MM.1S (cell line): ENCODE results near the gene TP53.

ENCODE experiments used
- EZH2 ChIP-seq: fragments of 300-600 bp; sonication (generic); optimal IDR thresholded peaks from 2 replicates; pipeline ENCODE3; 2017; ENCODE audit warnings: low read depth, mild to moderate bottlenecking, antibody characterized with exemption, low read length, mixed read lengths
- TF ChIP-seq, protein P1 (sequence below): fragments of 300-600 bp; sonication (generic); IDR thresholded peaks from 2 replicates; pipeline ENCODE4 v1.5.1; 2016; ENCODE audit warnings: antibody characterized with exemption, low read length, mixed read lengths

DNA sequence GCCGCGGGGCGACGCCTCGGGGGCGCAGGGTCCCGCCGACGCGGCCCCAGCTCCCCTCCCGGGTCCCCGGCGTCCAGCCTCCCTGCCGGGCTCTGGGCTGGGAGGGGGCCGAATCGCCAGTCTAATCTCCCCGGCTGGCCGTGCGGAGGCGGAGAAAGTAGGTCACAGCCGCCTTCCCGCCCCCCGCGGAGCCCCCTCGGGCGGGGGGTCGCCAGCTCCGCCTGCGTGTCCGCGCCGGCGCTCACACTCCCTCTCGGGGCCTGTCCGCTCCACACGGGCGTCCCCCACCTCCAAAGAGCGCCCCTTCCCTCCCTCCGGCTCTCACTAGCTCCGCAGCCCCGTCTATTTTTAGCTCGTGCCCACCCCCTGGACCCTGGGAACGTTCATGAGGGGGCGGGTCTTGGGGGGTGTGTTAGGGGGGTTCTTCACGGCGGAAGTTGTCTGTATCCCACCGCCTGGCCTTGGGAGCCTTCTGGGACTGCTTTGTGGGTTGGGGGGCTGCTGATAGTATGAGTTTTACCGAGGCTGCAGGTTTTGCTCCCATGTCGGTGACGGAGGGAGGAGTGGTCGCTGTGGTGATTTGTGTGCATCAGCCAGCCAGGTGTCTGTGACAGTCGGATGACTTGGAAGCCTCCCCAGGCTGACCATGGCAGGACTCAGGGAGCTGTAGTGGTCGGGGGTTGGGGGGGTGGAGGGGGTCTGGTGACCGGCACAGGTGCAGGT is 35.5 kb downstream of the TP53 start:
- no peak for TF ChIP-seq EZH2
- TF ChIP-seq, protein P1, sequence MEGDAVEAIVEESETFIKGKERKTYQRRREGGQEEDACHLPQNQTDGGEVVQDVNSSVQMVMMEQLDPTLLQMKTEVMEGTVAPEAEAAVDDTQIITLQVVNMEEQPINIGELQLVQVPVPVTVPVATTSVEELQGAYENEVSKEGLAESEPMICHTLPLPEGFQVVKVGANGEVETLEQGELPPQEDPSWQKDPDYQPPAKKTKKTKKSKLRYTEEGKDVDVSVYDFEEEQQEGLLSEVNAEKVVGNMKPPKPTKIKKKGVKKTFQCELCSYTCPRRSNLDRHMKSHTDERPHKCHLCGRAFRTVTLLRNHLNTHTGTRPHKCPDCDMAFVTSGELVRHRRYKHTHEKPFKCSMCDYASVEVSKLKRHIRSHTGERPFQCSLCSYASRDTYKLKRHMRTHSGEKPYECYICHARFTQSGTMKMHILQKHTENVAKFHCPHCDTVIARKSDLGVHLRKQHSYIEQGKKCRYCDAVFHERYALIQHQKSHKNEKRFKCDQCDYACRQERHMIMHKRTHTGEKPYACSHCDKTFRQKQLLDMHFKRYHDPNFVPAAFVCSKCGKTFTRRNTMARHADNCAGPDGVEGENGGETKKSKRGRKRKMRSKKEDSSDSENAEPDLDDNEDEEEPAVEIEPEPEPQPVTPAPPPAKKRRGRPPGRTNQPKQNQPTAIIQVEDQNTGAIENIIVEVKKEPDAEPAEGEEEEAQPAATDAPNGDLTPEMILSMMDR: no peak
